CD4-positive, alpha-beta memory T cell (primary cell): ENCODE data around the gene IGF2BP1. TPM values are rescaled to one million over a fixed set of nuclear protein-coding genes. Genes with fewer than 3 reads are reported as not detected.

Experiments used
- CTCF ChIA-PET: fragments of 350-600 bp; sonication (Branson Sonifier 250); formaldehyde crosslinking; loops from one replicate; lab custom pipeline; 2021; ENCODE audit warnings: inconsistent platforms; ENCODE audit not compliant: partially characterized antibody; lab: Charles Lee
- POLR2A ChIA-PET: fragments of 350-600 bp; sonication (Branson Sonifier 250); formaldehyde crosslinking; loops from one replicate; lab custom pipeline; 2021; ENCODE audit not compliant: partially characterized antibody; lab: Charles Lee
- DNase-seq, 5 donors: peaks; one replicate each; pipeline versions ENCODE4 v3.0.0 to v3.0.0-alpha.2; 2020 to 2022; ENCODE audit warnings: mixed read lengths in 1 of 5
- H3K27ac ChIP-seq: one replicate; pipeline ENCODE4 v1.7.0; 2013; ENCODE audit warnings: low read depth, low read length
- H3K27me3 ChIP-seq: 2 replicates; pipeline ENCODE4 v1.7.0; 2013; ENCODE audit warnings: mild to moderate bottlenecking, low read length, moderate library complexity; ENCODE audit not compliant: insufficient read depth
- H3K36me3 ChIP-seq: 2 replicates; pipeline ENCODE4 v1.7.0; 2013; ENCODE audit warnings: mild to moderate bottlenecking, low read length, moderate library complexity; ENCODE audit not compliant: insufficient read depth
- H3K4me1 ChIP-seq: 2 replicates; pipeline ENCODE4 v1.7.0; 2013; ENCODE audit warnings: mild to moderate bottlenecking, low read length, moderate library complexity; ENCODE audit not compliant: insufficient read depth
- H3K4me3 ChIP-seq, 2 donors: one replicate each; pipeline ENCODE4 v1.7.0; 2013; ENCODE audit warnings: low read length in 2 of 2, mild to moderate bottlenecking in 1 of 2
- H3K9me3 ChIP-seq, 2 donors: one replicate each; pipeline ENCODE4 v1.7.0; 2013; ENCODE audit warnings: low read length in 2 of 2, control low read depth in 1 of 2; ENCODE audit not compliant: control insufficient read depth in 1 of 2
- H3K27ac Mint-ChIP-seq, 7 donors: one replicate each; pipeline ENCODE4 v1.8.0; 2020 to 2021; ENCODE audit warnings: mixed read lengths in 7 of 7, mild to moderate bottlenecking in 6 of 7, inconsistent platforms in 3 of 7, moderate library complexity in 3 of 7
- H3K27me3 Mint-ChIP-seq, 2 donors: one replicate each; pipeline ENCODE4 v1.8.0; 2020 to 2021; ENCODE audit warnings: mixed read lengths in 2 of 2
- H3K36me3 Mint-ChIP-seq, 2 donors: one replicate each; pipeline ENCODE4 v1.8.0; 2020 to 2021; ENCODE audit warnings: mixed read lengths in 2 of 2, inconsistent platforms in 1 of 2, mild to moderate bottlenecking in 1 of 2
- H3K4me1 Mint-ChIP-seq, 4 donors: one replicate each; pipeline ENCODE4 v1.8.0; 2020 to 2021; ENCODE audit warnings: mixed read lengths in 4 of 4, mild to moderate bottlenecking in 1 of 4
- H3K4me3 Mint-ChIP-seq, 8 donors: one replicate each; pipeline ENCODE4 v1.8.0; 2020 to 2021; ENCODE audit warnings: mixed read lengths in 8 of 8, mild to moderate bottlenecking in 7 of 8, moderate library complexity in 6 of 8, inconsistent platforms in 3 of 8
- H3K9me3 Mint-ChIP-seq, 8 donors: one replicate each; pipeline ENCODE4 v1.8.0; 2020 to 2021; ENCODE audit warnings: mixed read lengths in 8 of 8, mild to moderate bottlenecking in 5 of 8, inconsistent platforms in 3 of 8, moderate library complexity in 1 of 8
- intact Hi-C: fragments of 100-400 bp; cut with micrococcal nuclease; formaldehyde crosslinking; loops from one replicate; pipeline ENCODE4 v1.15.1; 2023
- polyA plus RNA-seq, 2 donors: library from polyadenylated mRNA; unstranded; fragments of 300-500 nt; fragmentation: Illumina TruSeq; gene quantifications; one replicate each; pipeline ENCODE4 v1.2.3, GENCODE V29; 2021
- total RNA-seq, 2 experiments: library from RNA; stranded (reverse); gene quantifications; one replicate each; pipeline ENCODE4 v1.2.3, GENCODE V29; 2021

The IGF2BP1 gene
- total and polyA plus RNA-seq, 4 experiments from 2014 or later: not detected

GRCh38 chr17:49061524-49061943 lies 64.3 kb downstream of the IGF2BP1 start:
- POLR2A ChIA-PET: no interaction called here
- no peaks in the 10 kb centered on the region for H3K27me3 ChIP-seq
- no peak for DNase-seq
- no peak overlapping the region for H3K27ac ChIP-seq
- intact Hi-C loops: no loop called here
- Mint-ChIP-seq H3K36me3 (no peaks in the 10 kb centered on the region), H3K9me3 (no peaks in the 10 kb centered on the region), H3K27me3 (peaks cover 0 to 4% of the 10 kb centered on the region in 2 donors), H3K4me3 (no peak overlapping the region), H3K4me1 (no peaks in the 10 kb centered on the region), H3K27ac (no peak overlapping the region)
- no peak overlapping the region for H3K4me3 ChIP-seq
- CTCF ChIA-PET: no interaction called here
- H3K36me3 ChIP-seq: no peaks in the 10 kb centered on the region
- H3K9me3 ChIP-seq: no peaks in the 10 kb centered on the region
- no peaks in the 10 kb centered on the region for H3K4me1 ChIP-seq

- DNase-seq: no peak
- Histone ChIP-seq H3K4me1 (no peaks in the 10 kb centered on the region), H3K9me3 (no peaks in the 10 kb centered on the region), H3K27me3 (no peaks in the 10 kb centered on the region), H3K36me3 (no peaks in the 10 kb centered on the region), H3K27ac (no peak overlapping the region), H3K4me3 (no peak overlapping the region)
- CTCF ChIA-PET: no interaction called here
- Mint-ChIP-seq H3K9me3 (no peaks in the 10 kb centered on the region), H3K27me3 (peaks cover 0 to 4% of the 10 kb centered on the region in 2 donors), H3K4me3 (no peak overlapping the region), H3K36me3 (no peaks in the 10 kb centered on the region), H3K4me1 (no peaks in the 10 kb centered on the region), H3K27ac (no peak overlapping the region)
- POLR2A ChIA-PET: no interaction called here
- intact Hi-C loops: no loop called here
Measured at GRCh38 chr17:49063652-49064051, 66.5 kb downstream of the IGF2BP1 start.

- no peaks in the 10 kb centered on the region for H3K4me1 ChIP-seq
- intact Hi-C loops: no loop called here
- Mint-ChIP-seq H3K9me3 (no peaks in the 10 kb centered on the region), H3K36me3 (no peaks in the 10 kb centered on the region), H3K4me1 (peaks cover 0 to 2% (median 0%) of the 10 kb centered on the region in 4 donors), H3K27me3 (peaks cover 0 to 2% of the 10 kb centered on the region in 2 donors), H3K27ac (no peak overlapping the region), H3K4me3 (no peak overlapping the region)
- no peak overlapping the region for H3K4me3 ChIP-seq
- DNase-seq: no peak
- no peak overlapping the region for H3K27ac ChIP-seq
- H3K36me3 ChIP-seq: no peaks in the 10 kb centered on the region
- POLR2A ChIA-PET: no interaction called here
- CTCF ChIA-PET: no interaction called here
- no peaks in the 10 kb centered on the region for H3K27me3 ChIP-seq
- no peaks in the 10 kb centered on the region for H3K9me3 ChIP-seq
Measured at GRCh38 chr17:49067163-49067562, 70.0 kb downstream of the IGF2BP1 start.

- Mint-ChIP-seq H3K4me3 (no peak overlapping the region), H3K27ac (no peak overlapping the region), H3K4me1 (peaks cover 0 to 2% (median 0%) of the 10 kb centered on the region in 4 donors), H3K36me3 (no peaks in the 10 kb centered on the region), H3K27me3 (peaks cover 3% of the 10 kb centered on the region in 2 donors), H3K9me3 (no peaks in the 10 kb centered on the region)
- Histone ChIP-seq H3K4me3 (no peak overlapping the region), H3K27me3 (no peaks in the 10 kb centered on the region), H3K9me3 (no peaks in the 10 kb centered on the region), H3K27ac (no peak overlapping the region), H3K36me3 (no peaks in the 10 kb centered on the region), H3K4me1 (no peaks in the 10 kb centered on the region)
- CTCF ChIA-PET: interaction anchor here (1.0 kb wide), 1 partner anchor 391 kb away, joined by 3 read pairs; no protein-coding TSS in a partner anchor
- intact Hi-C loops: no loop called here
- POLR2A ChIA-PET: no interaction called here
- no peak for DNase-seq
Measured at GRCh38 chr17:49069585-49070273, 72.5 kb downstream of the IGF2BP1 start.

- intact Hi-C loops: no loop called here
Measured at GRCh38 chr17:49071106-49071505, 73.9 kb downstream of the IGF2BP1 start.

GRCh38 chr17:49074851-49075540 lies 77.8 kb downstream of the IGF2BP1 start:
- Histone ChIP-seq H3K4me1 (no peaks in the 10 kb centered on the region), H3K27me3 (no peaks in the 10 kb centered on the region), H3K4me3 (no peak overlapping the region), H3K27ac (no peak overlapping the region), H3K36me3 (no peaks in the 10 kb centered on the region), H3K9me3 (no peaks in the 10 kb centered on the region)
- no peak for DNase-seq
- intact Hi-C loops: no loop called here
- Mint-ChIP-seq H3K36me3 (no peaks in the 10 kb centered on the region), H3K27me3 (peaks cover 26 to 29% of the 10 kb centered on the region in 2 donors), H3K4me3 (no peak overlapping the region), H3K27ac (no peak overlapping the region), H3K9me3 (no peaks in the 10 kb centered on the region), H3K4me1 (peaks cover 0 to 2% (median 0%) of the 10 kb centered on the region in 4 donors)
- ChIA-PET CTCF (no interaction called here), POLR2A (no interaction called here)

More at GRCh38 chr17:49071106-49071505, 73.9 kb downstream of the IGF2BP1 start:
- no peak overlapping the region for H3K27ac Mint-ChIP-seq
- no peak overlapping the region for H3K4me3 Mint-ChIP-seq
- peaks cover 10 to 11% of the 10 kb centered on the region in 2 donors for H3K27me3 Mint-ChIP-seq
- no peaks in the 10 kb centered on the region for H3K36me3 Mint-ChIP-seq
- Histone ChIP-seq H3K4me3 (no peak overlapping the region), H3K9me3 (no peaks in the 10 kb centered on the region), H3K27ac (no peak overlapping the region), H3K4me1 (no peaks in the 10 kb centered on the region), H3K36me3 (no peaks in the 10 kb centered on the region), H3K27me3 (no peaks in the 10 kb centered on the region)
- DNase-seq: no peak
- H3K4me1 Mint-ChIP-seq: peaks cover 0 to 2% (median 0%) of the 10 kb centered on the region in 4 donors
- ChIA-PET CTCF (interaction anchor here (0.7 kb wide), 1 partner anchor 42 kb away, joined by 3 read pairs; no protein-coding TSS in a partner anchor), POLR2A (no interaction called here)
- H3K9me3 Mint-ChIP-seq: no peaks in the 10 kb centered on the region

GRCh38 chr17:49076573-49077384 lies 79.6 kb downstream of the IGF2BP1 start:
- Mint-ChIP-seq H3K27ac (no peak overlapping the region), H3K36me3 (no peaks in the 10 kb centered on the region), H3K4me1 (no peaks in the 10 kb centered on the region), H3K27me3 (peaks cover 29 to 34% of the 10 kb centered on the region in 2 donors), H3K9me3 (no peaks in the 10 kb centered on the region), H3K4me3 (no peak overlapping the region)
- H3K27me3 ChIP-seq: no peaks in the 10 kb centered on the region
- H3K36me3 ChIP-seq: no peaks in the 10 kb centered on the region
- ChIA-PET CTCF (no interaction called here), POLR2A (no interaction called here)
- no peaks in the 10 kb centered on the region for H3K4me1 ChIP-seq
- no peak for DNase-seq
- intact Hi-C loops: no loop called here
- no peak overlapping the region for H3K4me3 ChIP-seq
- H3K9me3 ChIP-seq: no peaks in the 10 kb centered on the region
- no peak overlapping the region for H3K27ac ChIP-seq
